Measurements from ENCODE around the gene ARHGEF35. TPM values are rescaled to one million over a fixed set of nuclear protein-coding genes. Genes with fewer than 3 reads are reported as not detected.

Gene ARHGEF35
- total and polyA plus RNA-seq, 8 donors: 1.0 to 18.1 (median 13.8) TPM

GRCh38 chr7:144148224-144148827, 47.3 kb downstream of the ARHGEF35 start:
- DNase-seq (no peak), ATAC-seq (no peak)
- Histone ChIP-seq H3K27me3 (no peaks in the 10 kb centered on the region), H3K9me3 (peaks cover 0 to 51% of the 10 kb centered on the region in 2 donors), H3K4me3 (no peak overlapping the region), H3K27ac (no peak overlapping the region), H3K4me1 (no peaks in the 10 kb centered on the region), H3K36me3 (no peaks in the 10 kb centered on the region)
- intact Hi-C loops (cut with DNase I): no loop called here
- TF ChIP-seq, protein P1, sequence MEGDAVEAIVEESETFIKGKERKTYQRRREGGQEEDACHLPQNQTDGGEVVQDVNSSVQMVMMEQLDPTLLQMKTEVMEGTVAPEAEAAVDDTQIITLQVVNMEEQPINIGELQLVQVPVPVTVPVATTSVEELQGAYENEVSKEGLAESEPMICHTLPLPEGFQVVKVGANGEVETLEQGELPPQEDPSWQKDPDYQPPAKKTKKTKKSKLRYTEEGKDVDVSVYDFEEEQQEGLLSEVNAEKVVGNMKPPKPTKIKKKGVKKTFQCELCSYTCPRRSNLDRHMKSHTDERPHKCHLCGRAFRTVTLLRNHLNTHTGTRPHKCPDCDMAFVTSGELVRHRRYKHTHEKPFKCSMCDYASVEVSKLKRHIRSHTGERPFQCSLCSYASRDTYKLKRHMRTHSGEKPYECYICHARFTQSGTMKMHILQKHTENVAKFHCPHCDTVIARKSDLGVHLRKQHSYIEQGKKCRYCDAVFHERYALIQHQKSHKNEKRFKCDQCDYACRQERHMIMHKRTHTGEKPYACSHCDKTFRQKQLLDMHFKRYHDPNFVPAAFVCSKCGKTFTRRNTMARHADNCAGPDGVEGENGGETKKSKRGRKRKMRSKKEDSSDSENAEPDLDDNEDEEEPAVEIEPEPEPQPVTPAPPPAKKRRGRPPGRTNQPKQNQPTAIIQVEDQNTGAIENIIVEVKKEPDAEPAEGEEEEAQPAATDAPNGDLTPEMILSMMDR (IDR thresholded peaks at IDR 0.05): no peak

DNA sequence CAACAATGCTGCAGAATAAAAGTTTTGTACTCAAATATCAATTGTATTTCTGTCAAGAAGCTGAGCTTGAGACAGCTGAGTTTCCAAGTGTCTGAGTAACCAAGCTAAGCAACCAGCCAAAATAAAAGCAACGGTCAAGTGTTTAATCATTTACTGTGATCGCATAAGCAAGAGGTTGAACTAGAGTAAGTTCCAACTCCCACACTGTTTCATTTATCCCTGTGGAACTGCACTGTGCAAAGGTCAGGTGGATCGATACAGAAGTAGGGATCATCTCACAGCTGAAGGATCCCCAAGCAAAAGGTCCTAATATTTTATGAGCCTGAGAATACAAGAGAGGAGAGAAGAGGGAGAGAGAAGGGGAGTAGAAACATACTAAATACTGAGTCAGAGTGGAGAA, 51.2 kb downstream of the ARHGEF35 start:
- Histone ChIP-seq H3K4me1 (no peaks in the 10 kb centered on the region), H3K4me3 (no peak overlapping the region), H3K36me3 (no peaks in the 10 kb centered on the region), H3K27me3 (no peaks in the 10 kb centered on the region), H3K9me3 (peaks cover 0 to 32% of the 10 kb centered on the region in 2 donors), H3K27ac (no peak overlapping the region)
- DNase-seq: no peak
- intact Hi-C loops (cut with DNase I): no loop called here
- TF ChIP-seq, protein P1 (IDR thresholded peaks at IDR 0.05): no peak
- no peak for ATAC-seq

DNA sequence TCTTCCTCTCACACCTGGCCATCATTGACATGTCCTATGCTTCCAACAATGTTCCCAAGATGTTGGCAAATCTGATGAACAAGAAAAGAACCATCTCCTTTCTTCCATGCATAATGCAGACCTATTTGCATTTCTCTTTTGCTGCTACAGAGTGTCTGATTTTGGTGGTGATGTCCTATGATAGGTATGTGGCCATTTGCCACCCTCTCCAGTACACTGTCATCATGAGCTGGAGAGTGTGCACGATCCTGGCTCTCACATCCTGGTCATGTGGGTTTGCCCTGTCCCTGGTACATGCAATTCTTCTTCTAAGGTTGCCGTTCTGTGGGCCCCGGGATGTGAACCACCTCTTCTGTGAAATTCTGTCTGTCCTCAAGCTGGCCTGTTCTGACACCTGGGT, 53.4 kb downstream of the ARHGEF35 start:
- DNase-seq: no peak
- Histone ChIP-seq H3K9me3 (peaks cover 0 to 10% of the 10 kb centered on the region in 2 donors), H3K36me3 (no peaks in the 10 kb centered on the region), H3K27me3 (no peaks in the 10 kb centered on the region), H3K27ac (no peak overlapping the region), H3K4me1 (no peaks in the 10 kb centered on the region), H3K4me3 (no peak overlapping the region)
- TF ChIP-seq, protein P1 (IDR thresholded peaks at IDR 0.05): no peak
- intact Hi-C loops (cut with DNase I): no loop called here
- ATAC-seq: no peak

DNA sequence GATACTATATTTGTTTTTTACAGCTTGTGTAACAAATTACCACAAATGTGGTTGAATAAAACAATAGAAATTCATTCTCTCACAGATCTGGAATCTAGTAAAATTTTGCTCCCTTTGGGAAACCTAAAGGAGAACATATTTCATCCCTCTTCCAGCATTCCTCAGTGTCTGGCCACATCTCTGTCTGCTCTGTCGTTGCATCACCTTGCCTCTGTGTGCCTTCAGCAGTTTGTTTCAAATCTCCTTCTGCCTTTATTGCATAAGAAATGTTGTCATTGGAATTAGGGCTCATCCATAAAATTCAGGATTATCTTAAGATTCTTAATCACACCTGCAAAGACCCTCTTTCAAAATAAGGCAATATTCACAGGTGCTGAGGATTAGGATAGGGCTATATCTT, 58.1 kb downstream of the ARHGEF35 start:
- intact Hi-C loops (cut with DNase I): no loop called here
- H3K4me3 ChIP-seq: no peak overlapping the region
- no peak overlapping the region for H3K27ac ChIP-seq
- no peaks in the 10 kb centered on the region for H3K9me3 ChIP-seq
- TF ChIP-seq, protein P1 (IDR thresholded peaks at IDR 0.05): no peak
- DNase-seq (no peak), ATAC-seq (no peak)
- H3K4me1 ChIP-seq: no peaks in the 10 kb centered on the region
- H3K36me3 ChIP-seq: no peaks in the 10 kb centered on the region
- no peaks in the 10 kb centered on the region for H3K27me3 ChIP-seq

Other genes starting within 250 kb of the ARHGEF35 start
- not detected for gene OR2F1, start 241.0 kb downstream of the ARHGEF35 start, total RNA-seq
- gene OR2F1, start 241.0 kb downstream of the ARHGEF35 start, polyA plus RNA-seq (ENCODE audit: insufficient read length in 6 of 6): under 1 TPM in 4 of 6 donors, not detected in 2; 0.06 to 0.65 (median 0.30) TPM
- gene OR6B1, start 195.5 kb downstream of the ARHGEF35 start, total RNA-seq: not detected
- under 1 TPM in 2 of 6 donors, not detected in 4; 0.03 to 0.06 TPM for gene OR6B1, start 195.5 kb downstream of the ARHGEF35 start, polyA plus RNA-seq (ENCODE audit: insufficient read length in 6 of 6)
- not detected for gene OR2A5, start 146.9 kb downstream of the ARHGEF35 start, total RNA-seq
- under 1 TPM; 0.06 to 0.28 (median 0.15) TPM for gene OR2A5, start 146.9 kb downstream of the ARHGEF35 start, polyA plus RNA-seq (ENCODE audit: insufficient read length in 6 of 6)
- not detected for gene OR2A25, start 126.0 kb downstream of the ARHGEF35 start, total RNA-seq
- under 1 TPM in 3 of 6 donors, not detected in 3; 0.08 to 0.17 (median 0.09) TPM for gene OR2A25, start 126.0 kb downstream of the ARHGEF35 start, polyA plus RNA-seq (ENCODE audit: insufficient read length in 6 of 6)
- not detected for gene OR2A12, start 109.6 kb downstream of the ARHGEF35 start, total RNA-seq
- under 1 TPM; 0.07 to 0.15 (median 0.09) TPM for gene OR2A12, start 109.6 kb downstream of the ARHGEF35 start, polyA plus RNA-seq (ENCODE audit: insufficient read length in 6 of 6)
- not detected for gene OR2A2, start 86.2 kb downstream of the ARHGEF35 start, total RNA-seq
- not detected for gene OR2A2, start 86.2 kb downstream of the ARHGEF35 start, polyA plus RNA-seq (ENCODE audit: insufficient read length in 6 of 6)
- not detected for gene OR2A14, start 72.7 kb downstream of the ARHGEF35 start, total RNA-seq
- gene OR2A14, start 72.7 kb downstream of the ARHGEF35 start, polyA plus RNA-seq (ENCODE audit: insufficient read length in 6 of 6): under 1 TPM in 4 of 6 donors, not detected in 2; 0.14 to 0.20 (median 0.15) TPM
- 1 to 10 TPM; 5.0 to 5.3 TPM for gene CTAGE4, start 12.4 kb downstream of the ARHGEF35 start, total RNA-seq
- 10 to 100 TPM in 3 of 6 donors, 1 to 10 TPM in 3; 1.7 to 19.5 (median 7.9) TPM for gene CTAGE4, start 12.4 kb downstream of the ARHGEF35 start, polyA plus RNA-seq (ENCODE audit: insufficient read length in 6 of 6)
- gene OR2A42, start 43.8 kb upstream of the ARHGEF35 start, total RNA-seq: not detected
- gene OR2A42, start 43.8 kb upstream of the ARHGEF35 start, polyA plus RNA-seq (ENCODE audit: insufficient read length in 6 of 6): 1 to 10 TPM; 1.1 to 5.6 (median 3.2) TPM
- gene OR2A7, start 69.0 kb upstream of the ARHGEF35 start, total RNA-seq: 1 to 10 TPM; 5.3 to 5.6 TPM
- 10 to 100 TPM in 5 of 6 donors, 1 to 10 TPM in 1; 7.1 to 25.2 (median 17.4) TPM for gene OR2A7, start 69.0 kb upstream of the ARHGEF35 start, polyA plus RNA-seq (ENCODE audit: insufficient read length in 6 of 6)
- gene CTAGE8, start 73.5 kb upstream of the ARHGEF35 start, total RNA-seq: 1 to 10 TPM in 1 of 2 donors, not detected in 1; 3.0 TPM
- gene CTAGE8, start 73.5 kb upstream of the ARHGEF35 start, polyA plus RNA-seq (ENCODE audit: insufficient read length in 6 of 6): 10 to 100 TPM in 1 of 6 donors, 1 to 10 TPM in 5; 5.3 to 11.3 (median 7.8) TPM
- gene OR2A1, start 116.6 kb upstream of the ARHGEF35 start, total RNA-seq: not detected
- 1 to 10 TPM; 1.6 to 3.2 (median 2.7) TPM for gene OR2A1, start 116.6 kb upstream of the ARHGEF35 start, polyA plus RNA-seq (ENCODE audit: insufficient read length in 6 of 6)
- gene ARHGEF5, start 159.6 kb upstream of the ARHGEF35 start, total RNA-seq: 10 to 100 TPM; 23.9 to 32.3 TPM
- gene ARHGEF5, start 159.6 kb upstream of the ARHGEF35 start, polyA plus RNA-seq (ENCODE audit: insufficient read length in 6 of 6): 10 to 100 TPM; 13.0 to 37.1 (median 24.8) TPM
- gene NOBOX, start 207.9 kb upstream of the ARHGEF35 start, total RNA-seq: not detected
- not detected for gene NOBOX, start 207.9 kb upstream of the ARHGEF35 start, polyA plus RNA-seq (ENCODE audit: insufficient read length in 6 of 6)

All from left lung (tissue), 10 donors.